GM10847 (cell line): Measurements from ENCODE around the gene PACRGL.

Experiments used
- POLR2A ChIP-seq: IDR thresholded peaks from 2 replicates; pipeline ENCODE4 v1.6.1; 2011; ENCODE audit not compliant: insufficient read length; ENCODE audit errors: extremely low read depth

The PACRGL gene

GRCh38 chr4:20700007-20700761 is at the start of gene PACRGL:
TSS of gene PACRGL (plus strand) at chr4:20700458. CDS start at chr4:20704482, 4,024 bp downstream.
- peak; percentile 49 for TF ChIP-seq POLR2A

GRCh38 chr4:20652226-20652885 is 47.9 kb upstream of the PACRGL start:
- TF ChIP-seq POLR2A = no peak

DNA sequence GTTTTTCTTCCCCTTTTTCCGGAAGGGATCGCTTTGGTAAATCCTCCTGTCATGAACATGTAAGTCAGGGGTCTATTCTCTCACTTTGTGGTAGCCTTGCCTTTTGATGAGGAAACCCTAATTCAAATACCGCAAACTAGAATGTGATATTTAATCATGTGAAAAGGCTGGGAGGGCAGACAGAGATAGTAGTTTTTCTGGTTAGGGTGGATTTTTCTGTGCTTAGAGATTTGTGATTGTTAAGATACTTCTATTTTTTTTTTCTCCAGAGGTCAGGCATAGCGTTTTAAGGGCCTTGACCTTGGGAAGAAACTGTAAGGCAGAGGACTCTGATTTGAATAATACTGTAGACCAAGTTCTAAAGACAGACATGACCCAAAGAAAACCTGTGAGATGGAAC is 41.8 kb upstream of the PACRGL start:
- TF ChIP-seq POLR2A = no peak

GRCh38 chr4:20662851-20663250 is 37.4 kb upstream of the PACRGL start:
- no peak for TF ChIP-seq POLR2A

- TF ChIP-seq POLR2A = no peak
These were observed 34.0 kb upstream of the PACRGL start for GRCh38 chr4:20666012-20666860.

GRCh38 chr4:20672262-20672661 is 28.0 kb upstream of the PACRGL start:
- no peak for TF ChIP-seq POLR2A

- no peak for TF ChIP-seq POLR2A
These were observed 24.5 kb upstream of the PACRGL start for GRCh38 chr4:20675786-20676185.

GRCh38 chr4:20676501-20677197 is 23.6 kb upstream of the PACRGL start:
- no peak for TF ChIP-seq POLR2A

DNA sequence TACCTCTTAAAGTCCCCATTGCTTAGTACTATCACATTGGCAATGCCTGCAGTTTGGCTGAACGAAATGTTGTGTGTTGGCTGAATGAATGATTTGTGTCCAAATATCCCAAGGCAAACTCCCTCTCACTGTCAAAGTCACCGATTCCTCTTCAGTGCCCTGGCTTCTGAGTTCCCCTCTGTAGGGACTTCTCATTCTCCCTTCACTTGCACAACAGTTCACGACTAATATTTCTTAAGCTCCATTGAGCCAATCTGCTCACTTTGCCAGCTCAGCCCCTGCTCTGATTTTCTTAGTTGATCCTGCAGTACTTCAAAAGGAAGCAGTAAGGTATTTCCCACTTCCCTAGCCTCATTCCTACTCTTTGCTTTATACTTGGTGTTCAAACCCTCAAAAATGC is 21.9 kb upstream of the PACRGL start:
- no peak for TF ChIP-seq POLR2A

DNA sequence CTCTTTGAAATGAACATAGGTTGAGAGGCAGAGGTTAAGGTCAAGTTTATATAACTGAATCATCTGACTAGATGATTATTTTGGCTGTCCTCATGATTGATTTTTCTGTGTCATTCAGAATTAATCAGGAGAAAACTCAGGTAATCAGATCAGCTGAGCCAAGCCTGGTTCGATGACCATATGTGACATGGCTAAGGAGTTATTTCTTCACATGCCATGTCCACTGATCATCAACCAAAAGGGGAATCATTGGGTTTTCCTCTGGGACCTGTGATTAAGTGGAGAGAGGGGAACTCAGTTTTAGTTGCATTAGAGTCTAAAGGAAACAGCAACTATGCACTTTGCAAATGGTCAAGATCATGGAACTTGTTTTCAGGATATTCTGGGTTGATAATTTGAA is 20.3 kb upstream of the PACRGL start:
- TF ChIP-seq POLR2A = no peak

GRCh38 chr4:20680736-20681135 is 19.5 kb upstream of the PACRGL start:
- no peak for TF ChIP-seq POLR2A

GRCh38 chr4:20681271-20681670 is 19.0 kb upstream of the PACRGL start:
- no peak for TF ChIP-seq POLR2A

- TF ChIP-seq POLR2A = no peak
These were observed 17.4 kb upstream of the PACRGL start for GRCh38 chr4:20682853-20683252.

GRCh38 chr4:20683766-20684165 is 16.5 kb upstream of the PACRGL start:
- TF ChIP-seq POLR2A = no peak
